ENCODE data around the gene PRKG1. TPM values are rescaled to one million over a fixed set of nuclear protein-coding genes. Genes with fewer than 3 reads are reported as not detected.

The PRKG1 gene
- total and polyA plus RNA-seq, 2 of the 8 experiments (the other 6 are each of a cell fraction or from before 2014, with no cell fraction given): 4.2 to 15.2 TPM

DNA sequence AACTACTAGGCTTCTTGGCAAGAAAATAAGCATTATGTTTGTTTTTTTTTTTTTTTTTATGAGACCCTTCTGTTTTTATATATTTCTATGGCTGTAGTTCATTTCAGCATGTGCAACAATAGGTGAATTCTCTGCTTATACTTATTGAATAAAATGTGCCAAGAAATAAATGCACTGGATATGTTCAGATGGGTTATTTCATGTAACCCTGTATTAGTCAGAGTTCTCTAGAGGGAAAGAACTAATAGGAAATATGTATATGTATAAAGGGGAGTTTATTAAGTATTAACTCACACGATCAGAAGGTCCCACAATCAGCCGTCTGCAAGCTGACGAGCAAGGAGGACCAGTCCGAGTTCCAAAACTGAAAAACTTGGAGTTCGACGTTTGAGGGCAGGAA is 332.3 kb downstream of the PRKG1 start:
- TF ChIP-seq RXRA (IDR thresholded peaks at IDR 0.05; ENCODE audit: insufficient read depth, low read depth, low read length): no peak
- no peak for TF ChIP-seq RBBP5 (IDR thresholded peaks at IDR 0.05; ENCODE audit: borderline replicate concordance, low read depth, low read length)
- TF ChIP-seq POLR2A (IDR thresholded peaks at IDR 0.05; ENCODE audit: control extremely low read depth in 1 of 2, low read depth in 2 of 2, low read length in 2 of 2): no peak
- TF ChIP-seq SAP30 (IDR thresholded peaks at IDR 0.05; ENCODE audit: insufficient read depth, insufficient replicate concordance, low read length): no peak
- no peak for TF ChIP-seq CTBP2 (IDR thresholded peaks at IDR 0.05; ENCODE audit: borderline replicate concordance, insufficient read depth, insufficient read length, low read length)
- TF ChIP-seq RFX5 (IDR thresholded peaks at IDR 0.05; ENCODE audit: borderline replicate concordance, low read depth, low read length): no peak
- no peak for TF ChIP-seq CEBPB (IDR thresholded peaks at IDR 0.05; ENCODE audit: low read depth, low read length)
- TF ChIP-seq JUN (IDR thresholded peaks at IDR 0.05; ENCODE audit: low read depth, low read length): no peak
- TF ChIP-seq KDM4A (IDR thresholded peaks at IDR 0.05; ENCODE audit: low read depth, low read length, severe bottlenecking): no peak
- TF ChIP-seq EP300 (IDR thresholded peaks at IDR 0.05; ENCODE audit: borderline replicate concordance in 1 of 2, low read depth in 2 of 2, low read length in 2 of 2): no peak
- no peak for TF ChIP-seq BCL11A (IDR thresholded peaks at IDR 0.05; ENCODE audit: low read depth in 2 of 2, low read length in 2 of 2)
- TF ChIP-seq TCF12 (IDR thresholded peaks at IDR 0.05; ENCODE audit: low read depth, low read length): no peak
- Histone ChIP-seq H3K27me3 (replicated peaks in 1 of 4; ENCODE audit: control insufficient read depth in 3 of 4, extremely low read depth in 1 of 4, insufficient read depth in 3 of 4, low read length in 3 of 4) (no peaks in the 10 kb centered on the region), H3K79me1 (ENCODE audit: low read depth, low read length) (no peaks in the 10 kb centered on the region), H3K9me3 (ENCODE audit: insufficient read depth in 2 of 2, low read depth in 1 of 2, low read length in 1 of 2) (no peaks in the 10 kb centered on the region), H2AFZ (ENCODE audit: low read length) (no peak overlapping the region), H3K9ac (replicated peaks in 1 of 4; ENCODE audit: extremely low read depth in 1 of 4, low read depth in 3 of 4, low read length in 3 of 4) (no peak overlapping the region), H3K23ac (ENCODE audit: insufficient read length) (no peak overlapping the region), H3K4me3 (ENCODE audit: extremely low read depth in 1 of 4, insufficient read depth in 2 of 4, low read depth in 3 of 4, low read length in 4 of 4) (no peak overlapping the region), H4K5ac (ENCODE audit: insufficient read length, low read depth, low read length) (no peak overlapping the region), H2BK12ac (ENCODE audit: low read depth, low read length) (no peak overlapping the region), H2AK5ac (ENCODE audit: low read depth, low read length) (no peak overlapping the region), H3K79me2 (ENCODE audit: control insufficient read depth in 1 of 2, insufficient read depth in 2 of 2, low read length in 2 of 2) (no peaks in the 10 kb centered on the region), H3K36me3 (ENCODE audit: control insufficient read depth in 2 of 4, insufficient read depth in 4 of 4, low read length in 3 of 4) (no peaks in the 10 kb centered on the region), H4K91ac (replicated peaks; ENCODE audit: insufficient read length, low read length) (no peak overlapping the region), H3K56ac (replicated peaks; ENCODE audit: insufficient read length, low read depth, low read length) (no peak overlapping the region), H3K4ac (replicated peaks; ENCODE audit: insufficient read length, low read depth, low read length) (no peak overlapping the region), H4K20me1 (replicated peaks in 1 of 2; ENCODE audit: control insufficient read depth in 1 of 2, insufficient read depth in 2 of 2, low read length in 2 of 2) (no peaks in the 10 kb centered on the region), H3K27ac (ENCODE audit: low read depth, low read length) (no peak overlapping the region), H2BK20ac (ENCODE audit: low read length) (no peak overlapping the region), H2BK120ac (replicated peaks; ENCODE audit: low read depth, low read length) (no peak overlapping the region), H2BK15ac (ENCODE audit: low read length) (no peak overlapping the region), H4K8ac (ENCODE audit: extremely low read depth, insufficient read depth, low read length) (no peak overlapping the region), H3K4me2 (ENCODE audit: insufficient read depth in 1 of 2, low read depth in 2 of 2, low read length in 2 of 2) (no peak overlapping the region), H3K18ac (ENCODE audit: extremely low read depth, low read length) (no peak overlapping the region), H3K23me2 (ENCODE audit: low read depth, low read length) (no peaks in the 10 kb centered on the region), H3K4me1 (replicated peaks in 1 of 4; ENCODE audit: control insufficient read depth in 3 of 4, insufficient read depth in 4 of 4, low read length in 3 of 4) (peaks cover 2 to 6% (median 4%) of the 10 kb centered on the region in 4 experiments; a peak in 4 of 7 replicates), H2BK5ac (ENCODE audit: low read depth, low read length) (no peak overlapping the region), H3K14ac (ENCODE audit: insufficient read length) (no peak overlapping the region)
- ChIA-PET POLR2A (ENCODE audit: partially characterized antibody) (no interaction called here), CTCF (ENCODE audit: partially characterized antibody) (no interaction called here)
- no peak for DNase-seq (ENCODE audit: low read depth in 1 of 2, low spot score in 2 of 2)
- FAIRE-seq: no peak
- 93% methylated on average over 6 of the region's 6 CpGs; no CpG with 5 or more reads in 1 of the 2 experiments for WGBS, 2 experiments (ENCODE audit: extremely low coverage in 1 of 2, insufficient coverage in 1 of 2, insufficient read length in 1 of 2, insufficient replicate concordance in 2 of 2, low coverage in 1 of 2, low lambda C conversion rate in 2 of 2, missing lambda C conversion rate in 1 of 2)

Measured in H1 (cell line).